Measurements from ENCODE around the gene SLAMF6.
"Not testable (repeated sequence)": the region's sequence is repeated elsewhere in the genome, so short reads cannot be mapped to it uniquely, and the experiment has no call there.

SLAMF6 gene

GRCh38 chr1:160500321-160500990 lies 22.6 kb downstream of the SLAMF6 start:
- Histone ChIP-seq H3K4me3 (ENCODE audit: low read length) (no peak overlapping the region), H3K9ac (ENCODE audit: low read depth, low read length) (no peak overlapping the region), H3K4me1 (ENCODE audit: insufficient read depth, low read length) (no peaks in the 10 kb centered on the region), H3K27me3 (ENCODE audit: insufficient read depth, low read length) (no peaks in the 10 kb centered on the region), H3K36me3 (ENCODE audit: insufficient read depth, low read length) (no peaks in the 10 kb centered on the region), H3K9me3 (ENCODE audit: insufficient read depth, low read depth, low read length) (peaks cover 2% of the 10 kb centered on the region; the same call in 1 of the 2 replicates), H3K27ac (ENCODE audit: low read depth, low read length) (no peak overlapping the region)
- 88% methylated on average over 1 of the region's 1 CpG for WGBS

DNA sequence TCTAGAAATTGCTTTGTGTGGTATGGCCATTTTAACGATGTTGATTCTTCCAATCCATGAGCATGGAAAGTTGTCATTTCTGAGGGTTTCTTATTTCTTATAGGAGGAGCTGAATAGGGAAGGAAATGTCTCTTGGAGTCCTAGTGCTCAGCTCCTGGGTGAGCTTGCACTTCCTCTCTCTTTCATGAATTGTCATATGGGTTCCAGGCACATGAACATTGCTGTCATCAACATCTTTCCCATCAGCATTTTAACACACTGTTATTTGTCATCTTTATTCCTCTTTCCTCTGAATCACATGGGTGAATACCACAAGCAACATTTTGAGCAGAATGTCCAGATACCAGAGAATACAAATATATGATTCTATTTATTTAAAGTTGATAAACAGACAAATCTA lies 23.4 kb downstream of the SLAMF6 start:
- Histone ChIP-seq H3K9me3 (ENCODE audit: insufficient read depth, low read depth, low read length) (peaks cover 2% of the 10 kb centered on the region; the same call in 1 of the 2 replicates), H3K4me1 (ENCODE audit: insufficient read depth, low read length) (no peaks in the 10 kb centered on the region), H3K27me3 (ENCODE audit: insufficient read depth, low read length) (no peaks in the 10 kb centered on the region), H3K9ac (ENCODE audit: low read depth, low read length) (no peak overlapping the region), H3K36me3 (ENCODE audit: insufficient read depth, low read length) (no peaks in the 10 kb centered on the region), H3K4me3 (ENCODE audit: low read length) (no peak overlapping the region), H3K27ac (ENCODE audit: low read depth, low read length) (no peak overlapping the region)
- WGBS, result 93% methylated on average over 1 of the region's 1 CpG

- H3K27ac ChIP-seq (ENCODE audit: low read depth, low read length); H3K9ac ChIP-seq (ENCODE audit: low read depth, low read length); H3K36me3 ChIP-seq (ENCODE audit: insufficient read depth, low read length); H3K4me3 ChIP-seq (ENCODE audit: low read length); H3K27me3 ChIP-seq (ENCODE audit: insufficient read depth, low read length); H3K4me1 ChIP-seq (ENCODE audit: insufficient read depth, low read length); H3K9me3 ChIP-seq (ENCODE audit: insufficient read depth, low read depth, low read length): not testable (repeated sequence)
- WGBS, result 94% methylated on average over 3 of the region's 3 CpGs
Measured at GRCh38 chr1:160498301-160499065, 24.6 kb downstream of the SLAMF6 start.

DNA sequence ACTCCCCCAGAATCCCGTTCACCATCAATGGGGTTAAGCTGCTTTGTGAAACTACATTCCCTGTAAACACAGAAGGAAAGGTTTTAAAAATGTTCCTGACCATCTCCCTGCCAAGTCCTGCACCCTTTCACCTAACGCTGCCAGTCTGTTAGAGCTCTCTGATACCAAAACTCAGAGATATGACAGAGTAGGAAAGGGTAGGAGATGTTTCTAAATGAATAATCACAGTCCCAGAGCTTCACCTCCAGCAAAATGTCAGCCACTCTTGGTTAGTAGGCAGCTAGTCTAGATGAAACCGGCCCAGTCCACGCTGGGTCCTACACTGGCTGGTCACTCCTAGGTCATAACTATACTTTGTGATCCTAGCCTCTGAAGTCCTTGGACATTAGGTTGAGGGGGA lies 26.7 kb downstream of the SLAMF6 start:
- peaks cover 2% of the 10 kb centered on the region; the same call in 1 of the 2 replicates for H3K9me3 ChIP-seq (ENCODE audit: insufficient read depth, low read depth, low read length)
- H3K27me3 ChIP-seq (ENCODE audit: insufficient read depth, low read length), result no peaks in the 10 kb centered on the region
- 93% methylated on average over 4 of the region's 4 CpGs for WGBS
- H3K4me3 ChIP-seq (ENCODE audit: low read length), result no peak overlapping the region
- H3K9ac ChIP-seq (ENCODE audit: low read depth, low read length), result no peak overlapping the region
- H3K27ac ChIP-seq (ENCODE audit: low read depth, low read length), result no peak overlapping the region
- no peaks in the 10 kb centered on the region for H3K4me1 ChIP-seq (ENCODE audit: insufficient read depth, low read length)
- H3K36me3 ChIP-seq (ENCODE audit: insufficient read depth, low read length), result no peaks in the 10 kb centered on the region

- H3K27me3 ChIP-seq (ENCODE audit: insufficient read depth, low read length), result no peaks in the 10 kb centered on the region
- H3K4me1 ChIP-seq (ENCODE audit: insufficient read depth, low read length), result peaks cover 3% of the 10 kb centered on the region; the same call in 1 of the 2 replicates
- no peak overlapping the region for H3K9ac ChIP-seq (ENCODE audit: low read depth, low read length)
- H3K27ac ChIP-seq (ENCODE audit: low read depth, low read length), result no peak overlapping the region
- H3K4me3 ChIP-seq (ENCODE audit: low read length), result no peak overlapping the region
- 90% methylated on average over 3 of the region's 3 CpGs for WGBS
- no peaks in the 10 kb centered on the region for H3K36me3 ChIP-seq (ENCODE audit: insufficient read depth, low read length)
- peaks cover 2% of the 10 kb centered on the region; the same call in 1 of the 2 replicates for H3K9me3 ChIP-seq (ENCODE audit: insufficient read depth, low read depth, low read length)
Measured at GRCh38 chr1:160494620-160495019, 28.4 kb downstream of the SLAMF6 start.

DNA sequence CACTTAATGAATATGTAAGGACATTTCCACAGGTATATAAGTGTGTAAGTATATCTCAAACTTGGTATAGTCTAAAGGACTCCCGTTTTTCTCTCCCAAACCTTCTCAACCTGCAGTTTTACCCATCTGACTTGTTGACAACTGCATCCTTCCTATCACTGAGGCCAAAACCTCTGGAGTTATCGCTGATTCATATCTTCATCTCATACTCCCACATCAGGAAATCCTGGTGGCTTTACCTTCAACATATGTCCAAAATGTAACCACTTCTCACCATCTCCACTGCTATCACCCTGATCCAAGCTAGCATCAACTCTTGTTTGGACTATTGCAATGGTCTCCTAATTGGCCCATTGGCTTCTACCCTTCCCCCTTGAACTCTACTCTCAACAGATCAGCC lies 30.4 kb downstream of the SLAMF6 start:
- H3K9ac ChIP-seq (ENCODE audit: low read depth, low read length), result no peak overlapping the region
- H3K36me3 ChIP-seq (ENCODE audit: insufficient read depth, low read length), result no peaks in the 10 kb centered on the region
- H3K27ac ChIP-seq (ENCODE audit: low read depth, low read length), result no peak overlapping the region
- peaks cover 5% of the 10 kb centered on the region; the same call in 1 of the 2 replicates for H3K4me1 ChIP-seq (ENCODE audit: insufficient read depth, low read length)
- no peaks in the 10 kb centered on the region for H3K27me3 ChIP-seq (ENCODE audit: insufficient read depth, low read length)
- 94% methylated on average over 2 of the region's 2 CpGs for WGBS
- no peaks in the 10 kb centered on the region for H3K9me3 ChIP-seq (ENCODE audit: insufficient read depth, low read depth, low read length)
- no peak overlapping the region for H3K4me3 ChIP-seq (ENCODE audit: low read length)

DNA sequence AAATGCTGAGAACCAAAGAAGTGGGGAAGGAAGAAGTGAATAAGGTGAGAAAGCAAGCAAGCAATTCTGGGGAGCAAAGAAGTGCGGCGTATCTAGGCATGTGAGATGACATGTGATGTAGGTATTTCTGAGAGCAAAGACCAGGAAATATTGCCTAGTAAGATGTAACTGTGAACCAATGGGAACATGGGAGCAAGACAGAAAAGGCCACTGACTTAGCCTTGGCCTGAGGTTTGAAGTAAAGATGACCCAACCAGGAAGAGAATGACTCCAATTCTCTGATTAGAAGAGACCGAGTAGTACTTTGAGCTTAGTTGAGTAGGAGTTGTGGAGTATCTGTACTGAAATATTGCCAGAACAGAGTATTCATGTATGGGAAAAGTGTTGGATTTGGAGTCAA lies 31.1 kb downstream of the SLAMF6 start:
- WGBS, result 94% methylated on average over 3 of the region's 3 CpGs
- H3K36me3 ChIP-seq (ENCODE audit: insufficient read depth, low read length), result no peaks in the 10 kb centered on the region
- H3K9me3 ChIP-seq (ENCODE audit: insufficient read depth, low read depth, low read length), result no peaks in the 10 kb centered on the region
- no peak overlapping the region for H3K4me3 ChIP-seq (ENCODE audit: low read length)
- H3K4me1 ChIP-seq (ENCODE audit: insufficient read depth, low read length), result peaks cover 8% of the 10 kb centered on the region
- no peak overlapping the region for H3K9ac ChIP-seq (ENCODE audit: low read depth, low read length)
- no peak overlapping the region for H3K27ac ChIP-seq (ENCODE audit: low read depth, low read length)
- no peaks in the 10 kb centered on the region for H3K27me3 ChIP-seq (ENCODE audit: insufficient read depth, low read length)

- Histone ChIP-seq H3K4me3 (ENCODE audit: low read length) (no peak overlapping the region), H3K9ac (ENCODE audit: low read depth, low read length) (no peak overlapping the region), H3K4me1 (ENCODE audit: insufficient read depth, low read length) (peaks cover 13% of the 10 kb centered on the region), H3K27me3 (ENCODE audit: insufficient read depth, low read length) (no peaks in the 10 kb centered on the region), H3K9me3 (ENCODE audit: insufficient read depth, low read depth, low read length) (no peaks in the 10 kb centered on the region), H3K27ac (ENCODE audit: low read depth, low read length) (no peak overlapping the region), H3K36me3 (ENCODE audit: insufficient read depth, low read length) (no peaks in the 10 kb centered on the region)
- WGBS, result 67% methylated on average over 4 of the region's 4 CpGs
Measured at GRCh38 chr1:160491017-160491416, 32.0 kb downstream of the SLAMF6 start.

- Histone ChIP-seq H3K4me1 (ENCODE audit: insufficient read depth, low read length) (peaks cover 13% of the 10 kb centered on the region), H3K36me3 (ENCODE audit: insufficient read depth, low read length) (no peaks in the 10 kb centered on the region), H3K27ac (ENCODE audit: low read depth, low read length) (no peak overlapping the region), H3K9ac (ENCODE audit: low read depth, low read length) (no peak overlapping the region), H3K27me3 (ENCODE audit: insufficient read depth, low read length) (no peaks in the 10 kb centered on the region), H3K4me3 (ENCODE audit: low read length) (no peak overlapping the region), H3K9me3 (ENCODE audit: insufficient read depth, low read depth, low read length) (no peaks in the 10 kb centered on the region)
- 90% methylated on average over 4 of the region's 4 CpGs for WGBS
Measured at GRCh38 chr1:160489513-160490261, 33.4 kb downstream of the SLAMF6 start.

DNA sequence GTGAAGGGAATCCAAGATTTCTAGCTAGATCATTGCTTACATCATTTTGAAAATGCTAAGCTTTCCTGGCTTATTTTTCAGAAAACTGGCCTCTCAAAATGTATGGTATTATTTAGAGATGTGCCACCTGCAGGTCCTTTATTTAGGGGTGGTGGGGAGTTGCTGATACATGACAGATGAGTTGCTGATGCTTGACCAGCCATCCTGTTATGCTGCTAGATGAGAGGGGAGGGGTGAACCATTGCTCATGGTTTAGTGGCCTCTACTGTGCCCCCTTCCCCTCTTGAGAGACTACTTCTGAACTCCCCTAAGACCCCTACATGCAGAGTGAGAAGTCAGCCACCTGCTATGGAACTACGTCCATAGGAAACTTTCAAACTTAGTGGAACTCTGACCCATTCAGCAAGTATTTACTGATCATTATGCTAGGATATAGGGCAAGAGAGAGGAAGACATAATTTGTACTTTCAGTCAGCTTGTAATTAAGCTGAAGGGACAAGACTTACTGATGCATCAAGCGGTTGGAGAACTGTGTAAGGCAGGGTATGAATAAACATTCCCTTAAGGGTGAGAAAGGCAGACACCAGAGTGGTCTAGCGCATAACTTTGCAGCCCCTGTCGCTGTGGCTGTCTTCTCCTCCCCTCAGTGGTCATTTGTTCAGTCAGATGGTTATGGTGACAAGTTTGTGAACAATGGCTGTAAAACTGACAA lies 34.6 kb downstream of the SLAMF6 start:
- peaks cover 13% of the 10 kb centered on the region for H3K4me1 ChIP-seq (ENCODE audit: insufficient read depth, low read length)
- no peaks in the 10 kb centered on the region for H3K9me3 ChIP-seq (ENCODE audit: insufficient read depth, low read depth, low read length)
- H3K27ac ChIP-seq (ENCODE audit: low read depth, low read length), result no peak overlapping the region
- H3K27me3 ChIP-seq (ENCODE audit: insufficient read depth, low read length), result no peaks in the 10 kb centered on the region
- no peak overlapping the region for H3K9ac ChIP-seq (ENCODE audit: low read depth, low read length)
- no peaks in the 10 kb centered on the region for H3K36me3 ChIP-seq (ENCODE audit: insufficient read depth, low read length)
- H3K4me3 ChIP-seq (ENCODE audit: low read length), result no peak overlapping the region
- 95% methylated on average over 4 of the region's 4 CpGs for WGBS

All from HUES64 (cell line).